Measurements from ENCODE around the gene DNAJC1.

DNAJC1 gene

GRCh38 chr10:21991785-21992184 is 11.7 kb downstream of the DNAJC1 start:
- Histone ChIP-seq H3K36me3 (no peaks in the 10 kb centered on the region), H3K27ac (no peak overlapping the region), H3K4me1 (ENCODE audit: control insufficient read depth in 1 of 2, insufficient read depth in 1 of 2, low read depth in 1 of 2, low read length in 1 of 2) (peaks cover 13 to 15% of the 10 kb centered on the region in 2 experiments), H3K27me3 (no peaks in the 10 kb centered on the region), H3K9me3 (no peaks in the 10 kb centered on the region), H3K4me3 (ENCODE audit: low read depth in 1 of 2, low read length in 1 of 2) (no peak overlapping the region)
- no peak for TF ChIP-seq CTCF (IDR thresholded peaks at IDR 0.05)

GRCh38 chr10:21990449-21990848 is 13.1 kb downstream of the DNAJC1 start:
- peaks cover under 1 to 4% of the 10 kb centered on the region in 2 experiments for H3K4me1 ChIP-seq (ENCODE audit: control insufficient read depth in 1 of 2, insufficient read depth in 1 of 2, low read depth in 1 of 2, low read length in 1 of 2)
- no peaks in the 10 kb centered on the region for H3K27me3 ChIP-seq
- no peaks in the 10 kb centered on the region for H3K9me3 ChIP-seq
- no peaks in the 10 kb centered on the region for H3K36me3 ChIP-seq
- no peak overlapping the region for H3K4me3 ChIP-seq (ENCODE audit: low read depth in 1 of 2, low read length in 1 of 2)
- H3K27ac ChIP-seq = no peak overlapping the region
- TF ChIP-seq CTCF (IDR thresholded peaks at IDR 0.05) = no peak

DNA sequence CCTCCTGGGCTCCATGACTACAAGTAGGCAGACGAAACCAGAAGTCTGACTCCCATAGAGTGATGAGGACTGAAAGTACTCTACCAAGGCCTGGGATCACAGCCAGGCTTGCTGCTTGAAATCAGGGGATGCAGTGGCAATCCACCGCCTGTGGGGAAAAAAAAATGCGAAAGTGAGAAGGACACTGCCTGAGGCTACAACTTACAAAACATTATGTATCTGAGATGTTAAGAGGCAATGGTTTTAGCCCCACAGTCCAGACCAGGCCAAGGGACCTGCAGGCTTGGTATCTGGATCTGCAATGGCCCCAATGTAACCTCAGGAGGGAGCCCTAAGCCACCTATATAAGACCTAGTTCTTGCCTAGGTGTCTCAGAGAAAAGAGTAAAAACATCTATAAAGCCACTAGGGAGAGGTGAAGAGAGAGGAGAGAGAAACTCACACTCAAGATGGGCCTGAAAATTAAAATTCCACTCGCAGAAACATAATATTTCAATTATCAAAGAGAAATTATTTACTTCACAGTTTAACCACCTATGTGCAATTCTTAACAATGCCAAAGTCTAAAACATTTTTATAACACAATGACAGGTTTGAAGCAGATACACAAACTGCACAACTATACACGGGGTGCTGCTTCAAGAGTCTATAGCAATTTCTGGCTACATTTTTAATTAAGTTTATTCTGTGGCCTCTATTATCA is 13.9 kb downstream of the DNAJC1 start:
- H3K4me1 ChIP-seq (ENCODE audit: control insufficient read depth in 1 of 2, insufficient read depth in 1 of 2, low read depth in 1 of 2, low read length in 1 of 2) = no peaks in the 10 kb centered on the region
- no peaks in the 10 kb centered on the region for H3K36me3 ChIP-seq
- no peak overlapping the region for H3K4me3 ChIP-seq (ENCODE audit: low read depth in 1 of 2, low read length in 1 of 2)
- no peak overlapping the region for H3K27ac ChIP-seq
- no peak for TF ChIP-seq CTCF (IDR thresholded peaks at IDR 0.05)
- no peaks in the 10 kb centered on the region for H3K9me3 ChIP-seq
- H3K27me3 ChIP-seq = no peaks in the 10 kb centered on the region

- Histone ChIP-seq H3K4me3 (ENCODE audit: low read depth in 1 of 2, low read length in 1 of 2) (no peak overlapping the region), H3K36me3 (no peaks in the 10 kb centered on the region), H3K27ac (no peak overlapping the region), H3K4me1 (ENCODE audit: control insufficient read depth in 1 of 2, insufficient read depth in 1 of 2, low read depth in 1 of 2, low read length in 1 of 2) (no peaks in the 10 kb centered on the region), H3K27me3 (no peaks in the 10 kb centered on the region), H3K9me3 (no peaks in the 10 kb centered on the region)
- TF ChIP-seq CTCF (IDR thresholded peaks at IDR 0.05) = no peak
Measured at GRCh38 chr10:21985541-21985940, 18.0 kb downstream of the DNAJC1 start.

GRCh38 chr10:21981118-21981517 is 22.4 kb downstream of the DNAJC1 start:
- H3K9me3 ChIP-seq = no peaks in the 10 kb centered on the region
- H3K4me1 ChIP-seq (ENCODE audit: control insufficient read depth in 1 of 2, insufficient read depth in 1 of 2, low read depth in 1 of 2, low read length in 1 of 2) = no peaks in the 10 kb centered on the region
- H3K36me3 ChIP-seq = no peaks in the 10 kb centered on the region
- TF ChIP-seq CTCF (IDR thresholded peaks at IDR 0.05) = no peak
- no peak overlapping the region for H3K27ac ChIP-seq
- H3K27me3 ChIP-seq = no peaks in the 10 kb centered on the region
- no peak overlapping the region for H3K4me3 ChIP-seq (ENCODE audit: low read depth in 1 of 2, low read length in 1 of 2)
